ENCODE results near the gene CDK12. TPM values are rescaled to one million over a fixed set of nuclear protein-coding genes. Genes with fewer than 3 reads are reported as not detected.
A peak's percentile ranks its signal among the peaks of the same experiment; 100 is the strongest.
"Not testable (repeated sequence)": the region's sequence is repeated elsewhere in the genome, so short reads cannot be mapped to it uniquely, and the experiment has no call there.

The CDK12 gene
- total RNA-seq, 1 experiment from 2014 or later, result 67.0 TPM

DNA sequence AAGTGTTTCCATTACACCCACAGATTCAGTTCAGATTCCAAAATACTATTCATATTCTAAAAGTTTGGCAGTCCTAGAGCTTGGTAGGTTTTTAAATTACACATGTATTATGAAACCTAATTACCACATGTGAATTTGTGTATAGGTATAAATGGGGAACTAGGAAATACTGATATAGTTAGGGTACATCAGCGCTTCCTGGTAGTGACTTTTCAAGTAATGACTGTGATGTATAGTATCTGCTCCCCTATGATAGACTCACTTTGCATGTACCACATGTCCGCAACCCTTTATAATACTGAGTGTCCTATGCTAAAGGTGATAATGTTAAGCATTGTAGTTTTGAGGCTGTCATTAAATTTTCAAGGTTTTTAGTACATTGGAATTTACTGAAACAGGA lies 22.9 kb downstream of the CDK12 start:
- Histone ChIP-seq H4K20me1 (ENCODE audit: insufficient read depth, low read depth, low read length) (no peaks in the 10 kb centered on the region), H3K27ac (ENCODE audit: low read length) (peak overlapping the region; percentile 11; the same call in 1 of the 2 replicates), H3K4me2 (ENCODE audit: low read depth, low read length, poor library complexity, severe bottlenecking) (no peak overlapping the region), H3K27me3 (ENCODE audit: low read length) (no peaks in the 10 kb centered on the region), H3K4me3 (ENCODE audit: low read length) (no peak overlapping the region), H3K9me2 (replicated peaks; ENCODE audit: insufficient read depth, low read length) (no peaks in the 10 kb centered on the region), H3K9ac (ENCODE audit: low read length) (no peak overlapping the region), H2AFZ (ENCODE audit: low read length) (no peak overlapping the region), H3K36me3 (ENCODE audit: insufficient read depth, low read length) (peaks cover 14% of the 10 kb centered on the region; the same call in 1 of the 2 replicates), H3K4me1 (ENCODE audit: low read length) (peaks cover 20% of the 10 kb centered on the region), H3K9me3 (ENCODE audit: low read length) (no peaks in the 10 kb centered on the region), H3K79me2 (ENCODE audit: low read length) (peaks cover 74% of the 10 kb centered on the region)
- DNase-seq, result peak; percentile 61

DNA sequence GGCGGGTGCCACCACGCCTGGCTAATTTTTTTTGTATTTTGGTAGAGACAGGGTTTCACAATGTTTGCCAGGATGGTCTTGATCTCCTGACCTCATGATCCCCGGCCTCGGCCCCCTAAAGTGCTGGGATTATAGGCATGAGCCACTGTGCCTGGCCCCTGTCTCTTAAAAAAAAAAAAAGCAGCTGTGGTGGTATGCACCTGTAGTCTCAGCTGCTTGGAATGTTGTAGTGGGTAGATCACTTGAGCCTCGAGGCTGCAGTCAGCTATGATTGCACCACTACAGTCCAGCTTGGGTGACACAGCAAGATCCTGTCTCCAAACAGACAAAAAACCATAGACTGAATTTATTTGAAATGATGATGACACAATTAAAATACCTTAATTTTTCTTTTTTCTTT lies 24.3 kb downstream of the CDK12 start:
- DNase-seq, result no peak
- Histone ChIP-seq H3K4me1 (ENCODE audit: low read length) (peaks cover 20% of the 10 kb centered on the region), H3K27me3 (ENCODE audit: low read length) (no peaks in the 10 kb centered on the region), H3K36me3 (ENCODE audit: insufficient read depth, low read length) (peaks cover 14% of the 10 kb centered on the region; the same call in 1 of the 2 replicates), H3K79me2 (ENCODE audit: low read length) (peaks cover 65% of the 10 kb centered on the region), H3K4me3 (ENCODE audit: low read length) (no peak overlapping the region), H3K9ac (ENCODE audit: low read length) (no peak overlapping the region), H3K9me2 (replicated peaks; ENCODE audit: insufficient read depth, low read length) (no peaks in the 10 kb centered on the region), H3K27ac (ENCODE audit: low read length) (no peak overlapping the region), H4K20me1 (ENCODE audit: insufficient read depth, low read depth, low read length) (no peaks in the 10 kb centered on the region), H3K9me3 (ENCODE audit: low read length) (no peaks in the 10 kb centered on the region), H2AFZ (ENCODE audit: low read length) (no peak overlapping the region), H3K4me2 (ENCODE audit: low read depth, low read length, poor library complexity, severe bottlenecking) (no peak overlapping the region)

DNA sequence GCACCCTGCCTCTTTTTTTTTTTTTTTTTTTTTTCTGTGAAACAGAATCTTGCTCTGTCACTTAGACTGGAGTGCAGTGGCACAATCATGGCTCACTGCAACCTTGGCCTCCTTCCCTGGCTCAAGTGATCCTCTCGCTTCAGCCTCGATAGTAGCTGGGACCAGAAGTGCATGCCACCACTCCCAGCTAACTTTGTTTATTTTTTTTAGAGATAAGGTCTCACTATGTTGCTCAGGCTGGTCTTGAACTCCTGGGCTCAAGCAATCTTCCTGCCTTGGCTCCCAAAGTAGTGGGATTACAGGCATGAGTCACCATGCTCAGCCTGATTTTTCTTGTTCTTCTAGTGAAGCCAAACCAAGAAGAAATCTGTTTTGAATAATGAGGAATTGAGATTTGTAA lies 25.0 kb downstream of the CDK12 start:
- no peaks in the 10 kb centered on the region for H3K9me3 ChIP-seq (ENCODE audit: low read length)
- H3K27me3 ChIP-seq (ENCODE audit: low read length), result no peaks in the 10 kb centered on the region
- no peak overlapping the region for H3K27ac ChIP-seq (ENCODE audit: low read length)
- no peak overlapping the region for H3K9ac ChIP-seq (ENCODE audit: low read length)
- no peak overlapping the region for H3K4me3 ChIP-seq (ENCODE audit: low read length)
- peaks cover 20% of the 10 kb centered on the region for H3K4me1 ChIP-seq (ENCODE audit: low read length)
- peaks cover 64% of the 10 kb centered on the region for H3K79me2 ChIP-seq (ENCODE audit: low read length)
- H3K4me2 ChIP-seq (ENCODE audit: low read depth, low read length, poor library complexity, severe bottlenecking), result no peak overlapping the region
- no peak for DNase-seq
- H4K20me1 ChIP-seq (ENCODE audit: insufficient read depth, low read depth, low read length), result no peaks in the 10 kb centered on the region
- H2AFZ ChIP-seq (ENCODE audit: low read length), result no peak overlapping the region
- peaks cover 19% of the 10 kb centered on the region; the same call in 1 of the 2 replicates for H3K36me3 ChIP-seq (ENCODE audit: insufficient read depth, low read length)
- H3K9me2 ChIP-seq (replicated peaks; ENCODE audit: insufficient read depth, low read length), result no peaks in the 10 kb centered on the region

DNA sequence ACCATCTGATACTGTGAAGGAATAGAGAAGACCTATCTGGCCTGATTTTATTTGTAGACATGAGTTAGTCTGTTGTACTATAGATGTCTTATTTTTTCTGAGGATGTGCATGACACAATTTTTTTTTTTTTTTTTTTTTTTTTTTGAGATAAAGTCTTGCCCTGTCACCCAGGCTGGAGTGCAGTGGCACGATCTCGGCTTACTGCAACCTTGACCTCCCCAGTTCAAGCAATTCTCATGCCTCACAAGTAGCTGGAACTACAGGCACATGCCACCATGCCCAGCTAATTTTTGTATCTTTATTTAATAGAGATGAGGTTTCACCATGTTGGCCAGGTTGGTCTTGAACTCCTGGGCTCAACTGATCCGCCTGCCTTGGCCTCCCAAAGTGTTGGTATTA lies 26.2 kb downstream of the CDK12 start:
- not testable (repeated sequence) for H3K9ac ChIP-seq (ENCODE audit: low read length); H3K4me3 ChIP-seq (ENCODE audit: low read length); H3K9me3 ChIP-seq (ENCODE audit: low read length); DNase-seq; H4K20me1 ChIP-seq (ENCODE audit: insufficient read depth, low read depth, low read length); H2AFZ ChIP-seq (ENCODE audit: low read length); H3K27me3 ChIP-seq (ENCODE audit: low read length); H3K27ac ChIP-seq (ENCODE audit: low read length); H3K4me2 ChIP-seq (ENCODE audit: low read depth, low read length, poor library complexity, severe bottlenecking); H3K9me2 ChIP-seq (replicated peaks; ENCODE audit: insufficient read depth, low read length)
- H3K4me1 ChIP-seq (ENCODE audit: low read length), result peaks cover 20% of the 10 kb centered on the region
- peaks cover 58% of the 10 kb centered on the region for H3K79me2 ChIP-seq (ENCODE audit: low read length)
- H3K36me3 ChIP-seq (ENCODE audit: insufficient read depth, low read length), result peaks cover 25% of the 10 kb centered on the region

DNA sequence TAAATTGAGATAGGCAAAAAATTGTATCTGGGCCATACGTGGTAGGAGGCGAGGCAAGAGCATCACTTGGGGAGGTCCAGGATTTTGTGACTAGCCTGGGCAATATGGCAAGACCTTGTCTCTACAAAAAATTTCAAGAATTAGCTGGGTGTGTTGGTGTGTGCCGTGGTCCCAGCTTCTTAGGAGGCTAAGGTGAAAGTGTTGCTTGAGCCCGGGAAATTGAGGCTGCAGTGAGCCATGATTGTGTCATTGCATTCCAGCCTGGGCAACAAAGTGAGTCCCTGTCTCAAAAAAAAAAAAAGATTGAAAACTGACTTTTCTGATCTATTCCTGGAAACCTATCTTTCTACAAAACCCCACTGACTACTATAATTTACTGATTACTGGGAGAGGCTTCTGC lies 26.7 kb downstream of the CDK12 start:
- no peaks in the 10 kb centered on the region for H3K9me3 ChIP-seq (ENCODE audit: low read length)
- no peak overlapping the region for H3K9ac ChIP-seq (ENCODE audit: low read length)
- DNase-seq, result no peak
- H3K4me1 ChIP-seq (ENCODE audit: low read length), result peaks cover 20% of the 10 kb centered on the region
- no peaks in the 10 kb centered on the region for H4K20me1 ChIP-seq (ENCODE audit: insufficient read depth, low read depth, low read length)
- peaks cover 25% of the 10 kb centered on the region for H3K36me3 ChIP-seq (ENCODE audit: insufficient read depth, low read length)
- H3K27me3 ChIP-seq (ENCODE audit: low read length), result no peaks in the 10 kb centered on the region
- H2AFZ ChIP-seq (ENCODE audit: low read length), result no peak overlapping the region
- H3K9me2 ChIP-seq (replicated peaks; ENCODE audit: insufficient read depth, low read length), result no peaks in the 10 kb centered on the region
- no peak overlapping the region for H3K4me3 ChIP-seq (ENCODE audit: low read length)
- H3K27ac ChIP-seq (ENCODE audit: low read length), result no peak overlapping the region
- peaks cover 54% of the 10 kb centered on the region for H3K79me2 ChIP-seq (ENCODE audit: low read length)
- H3K4me2 ChIP-seq (ENCODE audit: low read depth, low read length, poor library complexity, severe bottlenecking), result no peak overlapping the region

DNA sequence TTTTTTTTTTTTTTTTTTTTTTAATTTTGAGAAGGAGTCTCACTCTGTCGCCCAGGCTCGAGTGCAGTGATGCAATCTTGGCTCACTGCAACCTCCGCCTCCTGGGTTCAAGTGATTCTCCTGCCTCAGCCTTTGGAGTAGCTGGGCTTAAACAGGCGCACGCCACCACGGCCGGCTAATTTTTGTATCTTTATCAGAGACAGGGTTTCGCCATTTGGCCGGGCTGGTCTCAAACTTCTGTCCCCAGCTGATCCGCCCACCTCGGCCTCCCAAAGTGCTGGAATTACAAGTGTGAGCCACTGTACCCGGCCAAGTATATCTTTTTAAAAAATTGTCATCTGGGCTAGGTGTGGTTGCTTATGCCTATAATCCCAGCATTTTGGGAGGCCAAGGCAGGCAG lies 35.6 kb downstream of the CDK12 start:
- not testable (repeated sequence) for H3K27me3 ChIP-seq (ENCODE audit: low read length); H3K9me3 ChIP-seq (ENCODE audit: low read length)
- peaks cover 15% of the 10 kb centered on the region for H3K36me3 ChIP-seq (ENCODE audit: insufficient read depth, low read length)

DNA sequence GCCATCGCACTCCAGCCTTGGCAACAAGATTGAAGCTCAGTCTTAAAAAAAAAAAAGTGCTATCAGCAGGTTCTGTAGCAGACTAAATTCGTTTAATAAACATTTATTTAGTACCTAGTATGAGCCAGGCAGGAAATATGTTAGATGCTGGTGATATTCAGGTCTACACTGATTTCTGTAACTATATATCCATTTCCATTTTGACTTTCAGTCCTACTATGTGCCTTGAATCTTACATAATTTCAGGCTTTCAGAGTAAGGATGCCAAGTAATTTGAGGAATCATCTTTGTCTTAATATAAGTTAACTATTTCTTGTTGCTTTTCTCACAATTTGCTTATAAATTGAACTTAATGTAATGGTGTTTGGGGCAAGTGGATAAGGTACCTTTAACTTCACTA lies 46.2 kb downstream of the CDK12 start:
- H3K4me1 ChIP-seq (ENCODE audit: low read length), result no peaks in the 10 kb centered on the region
- H3K9me2 ChIP-seq (replicated peaks; ENCODE audit: insufficient read depth, low read length), result no peaks in the 10 kb centered on the region
- no peak overlapping the region for H3K4me3 ChIP-seq (ENCODE audit: low read length)
- H3K36me3 ChIP-seq (ENCODE audit: insufficient read depth, low read length), result peaks cover 59% of the 10 kb centered on the region
- H3K27me3 ChIP-seq (ENCODE audit: low read length), result no peaks in the 10 kb centered on the region
- no peaks in the 10 kb centered on the region for H3K9me3 ChIP-seq (ENCODE audit: low read length)
- no peak for DNase-seq
- H3K79me2 ChIP-seq (ENCODE audit: low read length), result peaks cover 40% of the 10 kb centered on the region
- no peak overlapping the region for H3K9ac ChIP-seq (ENCODE audit: low read length)
- no peak overlapping the region for H3K27ac ChIP-seq (ENCODE audit: low read length)
- no peaks in the 10 kb centered on the region for H4K20me1 ChIP-seq (ENCODE audit: insufficient read depth, low read depth, low read length)
- no peak overlapping the region for H2AFZ ChIP-seq (ENCODE audit: low read length)
- H3K4me2 ChIP-seq (ENCODE audit: low read depth, low read length, poor library complexity, severe bottlenecking), result no peak overlapping the region

More for the DNA sequence above, 35.6 kb downstream of the CDK12 start:
- not testable (repeated sequence) for H3K9ac ChIP-seq (ENCODE audit: low read length); DNase-seq; H3K4me2 ChIP-seq (ENCODE audit: low read depth, low read length, poor library complexity, severe bottlenecking); H3K27ac ChIP-seq (ENCODE audit: low read length); H3K4me3 ChIP-seq (ENCODE audit: low read length); H4K20me1 ChIP-seq (ENCODE audit: insufficient read depth, low read depth, low read length); H3K9me2 ChIP-seq (replicated peaks; ENCODE audit: insufficient read depth, low read length); H3K4me1 ChIP-seq (ENCODE audit: low read length); H2AFZ ChIP-seq (ENCODE audit: low read length)
- H3K79me2 ChIP-seq (ENCODE audit: low read length), result peaks cover 13% of the 10 kb centered on the region; the same call in 1 of the 2 replicates

DNA sequence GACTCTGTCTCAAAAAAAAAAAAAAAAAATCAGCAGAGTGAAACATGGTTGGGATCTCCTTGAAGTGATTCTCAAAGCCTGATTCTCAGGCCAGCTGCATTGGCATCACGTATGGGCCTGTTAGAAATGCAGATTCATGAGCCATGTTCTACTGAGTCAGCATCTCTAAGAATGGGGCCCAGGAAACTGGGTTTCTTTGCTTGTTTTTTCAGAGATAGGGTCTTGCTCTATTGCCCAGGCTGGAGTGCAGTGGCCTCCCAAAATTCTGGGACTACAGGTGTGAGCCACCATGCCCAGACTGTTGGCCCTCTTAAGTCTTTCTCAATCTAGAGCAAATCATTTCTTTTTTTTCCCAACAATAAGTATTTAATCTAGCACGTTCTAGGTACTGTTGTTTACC lies 47.7 kb downstream of the CDK12 start:
- H3K4me2 ChIP-seq (ENCODE audit: low read depth, low read length, poor library complexity, severe bottlenecking), result no peak overlapping the region
- no peak overlapping the region for H2AFZ ChIP-seq (ENCODE audit: low read length)
- no peak overlapping the region for H3K9ac ChIP-seq (ENCODE audit: low read length)
- H3K27ac ChIP-seq (ENCODE audit: low read length), result no peak overlapping the region
- no peaks in the 10 kb centered on the region for H3K9me2 ChIP-seq (replicated peaks; ENCODE audit: insufficient read depth, low read length)
- no peak for DNase-seq
- H3K36me3 ChIP-seq (ENCODE audit: insufficient read depth, low read length), result peaks cover 60% of the 10 kb centered on the region
- no peak overlapping the region for H3K4me3 ChIP-seq (ENCODE audit: low read length)
- no peaks in the 10 kb centered on the region for H3K27me3 ChIP-seq (ENCODE audit: low read length)
- no peaks in the 10 kb centered on the region for H3K9me3 ChIP-seq (ENCODE audit: low read length)
- peaks cover 29% of the 10 kb centered on the region; the same call in 1 of the 2 replicates for H3K79me2 ChIP-seq (ENCODE audit: low read length)
- no peaks in the 10 kb centered on the region for H4K20me1 ChIP-seq (ENCODE audit: insufficient read depth, low read depth, low read length)
- H3K4me1 ChIP-seq (ENCODE audit: low read length), result no peaks in the 10 kb centered on the region

DNA sequence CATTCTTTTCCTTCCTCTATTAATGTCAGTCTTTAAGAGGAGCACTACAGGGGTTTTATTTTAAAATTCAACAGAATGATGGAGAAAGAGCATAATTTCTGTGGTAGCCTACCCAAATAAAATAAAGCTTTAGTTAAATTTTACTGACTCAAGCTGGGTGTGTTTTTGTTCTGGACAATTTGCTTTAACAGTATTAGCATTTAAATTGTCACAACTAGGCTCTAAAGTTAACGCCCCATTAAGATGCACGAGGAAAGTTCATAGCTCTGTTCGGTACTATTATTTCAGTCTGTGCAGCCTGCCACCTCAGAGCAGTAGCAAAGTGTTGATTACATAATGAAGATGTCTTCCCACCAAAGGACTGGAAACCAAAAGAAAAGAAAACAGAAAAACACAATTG lies 52.0 kb downstream of the CDK12 start:
- no peak for DNase-seq
- no peak overlapping the region for H3K27ac ChIP-seq (ENCODE audit: low read length)
- H3K9ac ChIP-seq (ENCODE audit: low read length), result no peak overlapping the region
- H4K20me1 ChIP-seq (ENCODE audit: insufficient read depth, low read depth, low read length), result no peaks in the 10 kb centered on the region
- peaks cover 76% of the 10 kb centered on the region for H3K36me3 ChIP-seq (ENCODE audit: insufficient read depth, low read length)
- H3K9me2 ChIP-seq (replicated peaks; ENCODE audit: insufficient read depth, low read length), result no peaks in the 10 kb centered on the region
- H3K4me1 ChIP-seq (ENCODE audit: low read length), result no peaks in the 10 kb centered on the region
- H3K4me2 ChIP-seq (ENCODE audit: low read depth, low read length, poor library complexity, severe bottlenecking), result no peak overlapping the region
- H2AFZ ChIP-seq (ENCODE audit: low read length), result no peak overlapping the region
- H3K9me3 ChIP-seq (ENCODE audit: low read length), result no peaks in the 10 kb centered on the region
- peaks cover 22% of the 10 kb centered on the region for H3K79me2 ChIP-seq (ENCODE audit: low read length)
- no peaks in the 10 kb centered on the region for H3K27me3 ChIP-seq (ENCODE audit: low read length)
- no peak overlapping the region for H3K4me3 ChIP-seq (ENCODE audit: low read length)
